OCI-LY7 (cell line): ENCODE results near the gene TNFRSF12A. TPM values are rescaled to one million over a fixed set of nuclear protein-coding genes. Genes with fewer than 3 reads are reported as not detected.

ENCODE experiments used
- BruUV-seq: library from RNA; stranded (reverse); fragments of 400-500 nt; replicated peaks from 2 replicates; lab custom pipeline; 2021; lab: Mats Ljungman, UMichigan
- CTCF ChIA-PET: fragments of 300-600 bp; sonication (Branson Sonifier 250); formaldehyde crosslinking; loops from one replicate; lab custom pipeline; 2022; ENCODE audit warnings: antibody characterized with exemption; ENCODE audit not compliant: unreplicated experiment; lab: Charles Lee
- POLR2A ChIA-PET: fragments of 300-600 bp; sonication (Branson Sonifier 250); formaldehyde crosslinking; loops from one replicate; lab custom pipeline; 2022; ENCODE audit warnings: antibody characterized with exemption; lab: Charles Lee
- DNase-seq: peaks from one replicate; pipeline ENCODE4 v3.0.0-alpha.2; 2015; ENCODE audit warnings: low spot score
- H2AFZ ChIP-seq: fragments of 200-600 bp; sonication (generic), shearing (Covaris generic); 2 replicates; pipeline ENCODE4 v1.6.1; 2014; ENCODE audit warnings: mild to moderate bottlenecking, antibody characterized with exemption, low read length, moderate library complexity
- H3K27ac ChIP-seq: fragments of 200-600 bp; sonication (generic); 2 replicates; pipeline ENCODE4 v1.5.1; 2014; ENCODE audit warnings: mixed run types, low read depth, mild to moderate bottlenecking, moderate library complexity, low read length, inconsistent platforms; ENCODE audit not compliant: poor library complexity, severe bottlenecking
- H3K36me3 ChIP-seq: fragments of 200-600 bp; sonication (generic); 2 replicates; pipeline ENCODE4 v1.6.1; 2014; ENCODE audit warnings: mild to moderate bottlenecking, antibody characterized with exemption, low read length, moderate library complexity, mixed read lengths; ENCODE audit not compliant: insufficient read depth
- H3K4me1 ChIP-seq: fragments of 200-600 bp; sonication (generic); 2 replicates; pipeline ENCODE4 v1.5.1; 2014; ENCODE audit warnings: mild to moderate bottlenecking, low read length; ENCODE audit not compliant: insufficient read depth, poor library complexity, severe bottlenecking
- H3K4me2 ChIP-seq: fragments of 200-600 bp; sonication (generic); 2 replicates; pipeline ENCODE4 v1.6.1; 2014; ENCODE audit warnings: mild to moderate bottlenecking, low read length
- H3K4me3 ChIP-seq: fragments of 200-600 bp; sonication (generic); 2 replicates; pipeline ENCODE4 v1.5.1; 2014; ENCODE audit warnings: mild to moderate bottlenecking, low read depth, low read length; ENCODE audit not compliant: poor library complexity, severe bottlenecking
- H3K79me2 ChIP-seq: fragments of 200-600 bp; sonication (generic); 2 replicates; pipeline ENCODE4 v1.6.1; 2016; ENCODE audit warnings: low read depth, mild to moderate bottlenecking, low read length, moderate library complexity, mixed read lengths; ENCODE audit not compliant: insufficient read depth
- H3K9me2 ChIP-seq: fragments of 200-600 bp; sonication (generic); 2 replicates; pipeline ENCODE4 v1.6.1; 2016; ENCODE audit warnings: mild to moderate bottlenecking, low read length, mixed read lengths; ENCODE audit not compliant: insufficient read depth
- H3K9me3 ChIP-seq: fragments of 200-600 bp; sonication (generic); 2 replicates; pipeline ENCODE4 v1.6.1; 2014; ENCODE audit warnings: mild to moderate bottlenecking, mixed run types, low read length, mixed read lengths
- H4K20me1 ChIP-seq: fragments of 200-600 bp; sonication (generic); 2 replicates; pipeline ENCODE4 v1.6.1; 2014; ENCODE audit warnings: mild to moderate bottlenecking, antibody characterized with exemption, low read length, moderate library complexity, mixed read lengths; ENCODE audit not compliant: insufficient read depth
- EZH2phosphoT487 ChIP-seq: fragments of 200-600 bp; sonication (generic); IDR thresholded peaks from 2 replicates; pipeline ENCODE4 v1.6.1; 2018; ENCODE audit warnings: low read depth, borderline replicate concordance, mild to moderate bottlenecking, mixed run types, antibody characterized with exemption, low read length, moderate library complexity, mixed read lengths
- intact Hi-C: fragments of 100-400 bp; cut with micrococcal nuclease; formaldehyde crosslinking; loops from one replicate; pipeline ENCODE4 v1.10.0; 2022; ENCODE audit not compliant: unreplicated experiment
- total RNA-seq, 2 experiments: library from RNA; depleted of rRNA in 1 of 2; stranded (reverse); fragments of >200 nt in 1 of 2; shearing (Covaris generic) in 1 of 2; gene quantifications; 2 replicates each; pipeline ENCODE4 v1.2.3, GENCODE V29; 2014 to 2022
- TF ChIP-seq, protein P1 (sequence below): fragments of 200-600 bp; sonication (generic); conservative IDR thresholded peaks from 2 replicates; pipeline ENCODE4 v1.5.1; 2014; ENCODE audit warnings: mild to moderate bottlenecking, antibody characterized with exemption, low read length, moderate library complexity, mixed read lengths

Gene TNFRSF12A
- total RNA-seq, 2 experiments from 2014 or later: 1.9 to 4.9 TPM

GRCh38 chr16:2991566-2992261, 28.5 kb upstream of the TNFRSF12A start:
- no peak overlapping the region for H2AFZ ChIP-seq
- ChIA-PET POLR2A (no interaction called here), CTCF (no interaction called here)
- no peaks in the 10 kb centered on the region for H3K9me3 ChIP-seq
- no peak overlapping the region for H3K4me3 ChIP-seq
- intact Hi-C loops: no loop called here
- H4K20me1 ChIP-seq: no peaks in the 10 kb centered on the region
- H3K4me1 ChIP-seq: no peaks in the 10 kb centered on the region
- H3K9me2 ChIP-seq: no peaks in the 10 kb centered on the region
- no TSS peak for BruUV-seq
- no peak for DNase-seq
- H3K36me3 ChIP-seq: no peaks in the 10 kb centered on the region
- H3K4me2 ChIP-seq: no peak overlapping the region
- TF ChIP-seq, protein P1, sequence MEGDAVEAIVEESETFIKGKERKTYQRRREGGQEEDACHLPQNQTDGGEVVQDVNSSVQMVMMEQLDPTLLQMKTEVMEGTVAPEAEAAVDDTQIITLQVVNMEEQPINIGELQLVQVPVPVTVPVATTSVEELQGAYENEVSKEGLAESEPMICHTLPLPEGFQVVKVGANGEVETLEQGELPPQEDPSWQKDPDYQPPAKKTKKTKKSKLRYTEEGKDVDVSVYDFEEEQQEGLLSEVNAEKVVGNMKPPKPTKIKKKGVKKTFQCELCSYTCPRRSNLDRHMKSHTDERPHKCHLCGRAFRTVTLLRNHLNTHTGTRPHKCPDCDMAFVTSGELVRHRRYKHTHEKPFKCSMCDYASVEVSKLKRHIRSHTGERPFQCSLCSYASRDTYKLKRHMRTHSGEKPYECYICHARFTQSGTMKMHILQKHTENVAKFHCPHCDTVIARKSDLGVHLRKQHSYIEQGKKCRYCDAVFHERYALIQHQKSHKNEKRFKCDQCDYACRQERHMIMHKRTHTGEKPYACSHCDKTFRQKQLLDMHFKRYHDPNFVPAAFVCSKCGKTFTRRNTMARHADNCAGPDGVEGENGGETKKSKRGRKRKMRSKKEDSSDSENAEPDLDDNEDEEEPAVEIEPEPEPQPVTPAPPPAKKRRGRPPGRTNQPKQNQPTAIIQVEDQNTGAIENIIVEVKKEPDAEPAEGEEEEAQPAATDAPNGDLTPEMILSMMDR: no peak
- TF ChIP-seq EZH2phosphoT487: no peak
- no peak overlapping the region for H3K27ac ChIP-seq
- no peaks in the 10 kb centered on the region for H3K79me2 ChIP-seq

- intact Hi-C loops: no loop called here
- no peak overlapping the region for H2AFZ ChIP-seq
- BruUV-seq: no TSS peak
- TF ChIP-seq, protein P1: no peak
- no peak for TF ChIP-seq EZH2phosphoT487
- ChIA-PET CTCF (no interaction called here), POLR2A (no interaction called here)
- H3K4me1 ChIP-seq: no peaks in the 10 kb centered on the region
- no peaks in the 10 kb centered on the region for H4K20me1 ChIP-seq
- H3K27ac ChIP-seq: no peak overlapping the region
- H3K9me3 ChIP-seq: no peaks in the 10 kb centered on the region
- no peaks in the 10 kb centered on the region for H3K36me3 ChIP-seq
- no peaks in the 10 kb centered on the region for H3K79me2 ChIP-seq
- H3K4me3 ChIP-seq: no peak overlapping the region
- no peaks in the 10 kb centered on the region for H3K9me2 ChIP-seq
- no peak for DNase-seq
- H3K4me2 ChIP-seq: no peak overlapping the region
Measured at GRCh38 chr16:2992383-2993081, 27.6 kb upstream of the TNFRSF12A start.

- POLR2A ChIA-PET: interaction anchor here (1.1 kb wide), 1 partner anchor 24 kb away, joined by 3 read pairs; no protein-coding TSS in a partner anchor
Measured at GRCh38 chr16:2996298-2996697, 23.9 kb upstream of the TNFRSF12A start.

More at GRCh38 chr16:2996298-2996697, 23.9 kb upstream of the TNFRSF12A start:
- Histone ChIP-seq H3K4me2 (no peak overlapping the region), H2AFZ (no peak overlapping the region), H3K79me2 (no peaks in the 10 kb centered on the region), H3K4me3 (no peak overlapping the region), H3K36me3 (no peaks in the 10 kb centered on the region), H3K27ac (no peak overlapping the region), H4K20me1 (no peaks in the 10 kb centered on the region), H3K4me1 (no peaks in the 10 kb centered on the region), H3K9me3 (no peaks in the 10 kb centered on the region), H3K9me2 (no peaks in the 10 kb centered on the region)
- CTCF ChIA-PET: no interaction called here
- intact Hi-C loops: no loop called here
- TF ChIP-seq, protein P1: no peak
- no peak for TF ChIP-seq EZH2phosphoT487
- no peak for DNase-seq
- BruUV-seq: no TSS peak
